ENCODE results near the gene PCDHA11.
"Not testable (repeated sequence)": the region's sequence is repeated elsewhere in the genome, so short reads cannot be mapped to it uniquely, and the experiment has no call there.

PCDHA11 gene

DNA sequence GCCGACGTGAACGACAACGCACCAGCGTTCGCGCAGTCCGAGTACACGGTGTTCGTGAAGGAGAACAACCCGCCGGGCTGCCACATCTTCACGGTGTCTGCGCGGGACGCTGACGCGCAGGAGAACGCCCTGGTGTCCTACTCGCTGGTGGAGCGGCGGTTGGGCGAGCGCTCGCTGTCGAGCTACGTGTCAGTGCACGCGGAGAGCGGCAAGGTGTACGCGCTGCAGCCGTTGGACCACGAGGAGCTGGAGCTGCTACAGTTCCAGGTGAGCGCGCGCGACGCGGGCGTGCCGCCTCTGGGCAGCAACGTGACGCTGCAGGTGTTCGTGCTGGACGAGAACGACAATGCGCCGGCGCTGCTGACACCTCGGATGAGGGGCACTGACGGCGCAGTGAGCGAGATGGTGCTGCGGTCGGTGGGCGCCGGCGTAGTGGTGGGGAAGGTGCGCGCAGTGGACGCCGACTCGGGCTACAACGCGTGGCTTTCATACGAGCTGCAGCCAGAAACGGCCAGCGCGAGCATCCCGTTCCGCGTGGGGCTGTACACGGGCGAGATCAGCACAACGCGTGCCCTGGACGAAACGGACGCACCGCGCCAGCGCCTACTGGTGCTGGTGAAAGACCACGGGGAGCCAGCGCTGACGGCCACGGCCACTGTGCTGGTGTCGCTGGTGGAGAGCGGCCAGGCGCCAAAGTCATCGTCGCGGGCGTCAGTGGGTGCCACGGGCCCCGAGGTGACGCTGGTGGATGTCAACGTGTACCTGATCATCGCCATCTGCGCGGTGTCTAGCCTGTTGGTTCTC is 18.7 kb upstream of the PCDHA11 start:
- DNase-seq = not testable (repeated sequence)

DNA sequence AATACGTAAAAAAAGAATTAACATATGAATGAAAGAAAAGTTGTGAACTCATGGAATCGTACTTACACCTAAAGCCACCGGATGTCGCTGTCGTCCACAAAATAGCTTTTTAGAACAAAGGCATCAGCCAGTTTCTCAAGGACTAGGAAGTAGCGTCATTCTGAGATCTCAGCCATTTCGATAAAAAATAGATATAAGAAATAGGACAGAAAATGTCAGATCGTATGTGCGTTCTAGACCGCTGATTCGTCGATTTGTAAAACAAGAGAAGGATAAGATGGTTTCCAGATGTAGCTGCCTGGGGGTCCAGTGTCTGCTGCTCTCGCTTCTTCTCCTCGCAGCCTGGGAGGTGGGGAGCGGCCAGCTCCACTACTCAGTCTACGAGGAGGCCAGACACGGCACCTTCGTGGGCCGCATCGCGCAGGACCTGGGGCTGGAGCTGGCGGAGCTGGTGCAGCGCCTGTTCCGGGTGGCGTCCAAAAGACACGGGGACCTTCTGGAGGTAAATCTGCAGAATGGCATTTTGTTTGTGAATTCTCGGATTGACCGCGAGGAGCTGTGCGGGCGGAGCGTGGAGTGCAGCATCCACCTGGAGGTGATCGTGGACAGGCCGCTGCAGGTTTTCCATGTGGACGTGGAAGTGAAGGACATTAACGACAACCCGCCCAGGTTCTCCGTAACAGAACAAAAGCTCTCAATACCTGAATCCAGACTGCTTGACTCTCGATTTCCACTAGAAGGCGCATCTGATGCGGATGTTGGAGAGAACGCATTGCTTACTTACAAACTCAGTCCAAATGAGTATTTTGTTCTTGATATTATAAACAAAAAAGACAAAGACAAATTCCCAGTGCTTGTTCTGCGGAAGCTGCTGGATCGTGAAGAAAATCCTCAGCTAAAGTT is 12.7 kb upstream of the PCDHA11 start, which contains the start of gene PCDHA10:
TSS of gene PCDHA10 (plus strand) at position 126 of the 903 bp plus-strand sequence. CDS start at position 278, 152 bp downstream.
- DNase-seq = peak; percentile 21 to 53

DNA sequence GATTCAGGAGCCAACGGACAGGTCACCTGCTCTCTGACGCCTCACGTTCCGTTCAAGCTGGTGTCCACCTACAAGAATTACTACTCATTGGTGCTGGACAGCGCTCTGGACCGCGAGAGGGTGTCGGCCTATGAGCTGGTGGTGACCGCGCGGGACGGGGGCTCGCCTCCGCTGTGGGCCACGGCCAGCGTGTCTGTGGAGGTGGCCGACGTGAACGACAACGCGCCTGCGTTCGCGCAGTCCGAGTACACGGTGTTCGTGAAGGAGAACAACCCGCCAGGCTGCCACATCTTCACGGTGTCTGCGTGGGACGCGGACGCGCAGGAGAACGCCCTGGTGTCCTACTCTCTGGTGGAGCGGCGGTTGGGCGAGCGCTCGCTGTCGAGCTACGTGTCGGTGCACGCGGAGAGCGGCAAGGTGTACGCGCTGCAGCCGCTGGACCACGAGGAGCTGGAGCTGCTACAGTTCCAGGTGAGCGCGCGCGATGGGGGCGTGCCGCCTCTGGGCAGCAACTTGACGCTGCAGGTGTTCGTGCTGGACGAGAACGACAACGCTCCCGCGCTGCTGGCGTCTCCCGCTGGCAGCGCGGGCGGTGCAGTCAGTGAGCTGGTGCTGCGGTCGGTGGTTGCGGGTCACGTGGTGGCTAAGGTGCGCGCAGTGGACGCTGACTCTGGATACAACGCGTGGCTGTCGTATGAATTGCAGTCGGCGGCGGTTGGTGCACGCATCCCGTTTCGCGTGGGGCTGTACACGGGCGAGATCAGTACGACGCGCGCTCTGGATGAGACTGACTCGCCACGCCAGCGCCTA is 11.4 kb upstream of the PCDHA11 start:
- no peak for DNase-seq

DNA sequence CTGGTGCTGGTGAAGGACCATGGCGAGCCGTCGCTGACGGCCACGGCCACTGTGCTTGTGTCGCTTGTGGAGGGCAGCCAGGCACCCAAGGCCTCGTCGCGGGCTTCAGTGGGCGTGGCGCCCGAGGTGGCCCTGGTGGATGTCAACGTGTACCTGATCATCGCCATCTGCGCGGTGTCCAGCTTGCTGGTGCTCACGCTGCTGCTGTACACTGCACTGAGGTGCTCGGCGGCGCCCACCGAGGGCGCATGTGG is 10.8 kb upstream of the PCDHA11 start:
- DNase-seq = no peak

DNA sequence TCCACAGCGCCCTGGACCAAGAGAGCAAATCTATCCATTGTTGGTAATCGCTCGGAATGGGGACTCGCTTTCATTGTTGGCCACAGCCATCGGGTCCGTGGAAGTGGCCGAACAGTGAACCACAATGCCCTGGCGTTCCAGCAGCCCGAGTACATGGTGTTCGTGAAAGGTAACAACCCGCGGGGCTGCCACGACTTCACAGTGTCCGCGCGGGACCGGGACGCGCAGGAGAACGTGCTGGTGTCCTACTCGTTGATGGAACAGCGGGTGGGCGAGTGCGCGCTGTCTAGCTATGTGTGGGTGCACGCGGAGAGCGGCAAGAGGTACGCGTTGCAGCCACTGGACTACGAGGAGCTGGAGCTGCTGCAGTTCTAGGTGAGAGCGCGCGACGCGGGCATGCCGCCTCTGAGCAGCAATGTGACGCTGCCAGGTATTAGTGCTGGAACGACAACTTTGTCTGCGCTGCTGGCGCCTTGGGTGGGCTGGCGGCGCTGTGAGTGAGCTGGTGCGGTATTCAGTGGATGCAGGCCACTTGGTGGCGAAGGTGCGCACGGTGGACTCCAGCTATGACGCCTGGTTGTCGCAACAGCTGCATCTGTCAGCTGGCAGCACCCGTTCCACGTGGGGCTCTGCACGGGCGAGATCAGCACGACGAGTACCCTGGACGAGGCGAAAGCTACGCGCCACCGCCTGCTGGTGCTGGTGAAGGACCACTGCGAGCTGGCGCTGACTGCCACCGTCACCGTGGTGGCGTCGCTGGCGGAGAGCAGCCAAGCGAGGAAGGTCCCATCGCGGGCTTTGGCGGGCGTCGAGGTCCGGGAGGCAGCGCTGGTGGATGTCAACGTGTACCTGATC is 6.1 kb upstream of the PCDHA11 start:
- DNase-seq = no peak

DNA sequence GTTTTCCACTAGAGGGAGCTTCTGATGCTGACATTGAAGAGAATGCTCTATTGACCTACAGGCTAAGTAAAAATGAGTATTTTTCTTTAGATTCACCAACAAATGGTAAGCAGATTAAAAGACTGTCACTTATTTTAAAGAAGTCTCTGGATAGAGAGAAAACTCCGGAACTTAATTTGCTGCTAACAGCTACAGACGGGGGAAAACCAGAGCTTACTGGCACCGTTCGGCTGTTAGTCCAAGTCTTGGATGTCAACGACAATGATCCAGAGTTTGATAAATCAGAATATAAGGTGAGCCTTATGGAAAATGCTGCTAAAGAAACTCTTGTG is 764 bp downstream of the PCDHA11 start:
- no peak for DNase-seq

DNA sequence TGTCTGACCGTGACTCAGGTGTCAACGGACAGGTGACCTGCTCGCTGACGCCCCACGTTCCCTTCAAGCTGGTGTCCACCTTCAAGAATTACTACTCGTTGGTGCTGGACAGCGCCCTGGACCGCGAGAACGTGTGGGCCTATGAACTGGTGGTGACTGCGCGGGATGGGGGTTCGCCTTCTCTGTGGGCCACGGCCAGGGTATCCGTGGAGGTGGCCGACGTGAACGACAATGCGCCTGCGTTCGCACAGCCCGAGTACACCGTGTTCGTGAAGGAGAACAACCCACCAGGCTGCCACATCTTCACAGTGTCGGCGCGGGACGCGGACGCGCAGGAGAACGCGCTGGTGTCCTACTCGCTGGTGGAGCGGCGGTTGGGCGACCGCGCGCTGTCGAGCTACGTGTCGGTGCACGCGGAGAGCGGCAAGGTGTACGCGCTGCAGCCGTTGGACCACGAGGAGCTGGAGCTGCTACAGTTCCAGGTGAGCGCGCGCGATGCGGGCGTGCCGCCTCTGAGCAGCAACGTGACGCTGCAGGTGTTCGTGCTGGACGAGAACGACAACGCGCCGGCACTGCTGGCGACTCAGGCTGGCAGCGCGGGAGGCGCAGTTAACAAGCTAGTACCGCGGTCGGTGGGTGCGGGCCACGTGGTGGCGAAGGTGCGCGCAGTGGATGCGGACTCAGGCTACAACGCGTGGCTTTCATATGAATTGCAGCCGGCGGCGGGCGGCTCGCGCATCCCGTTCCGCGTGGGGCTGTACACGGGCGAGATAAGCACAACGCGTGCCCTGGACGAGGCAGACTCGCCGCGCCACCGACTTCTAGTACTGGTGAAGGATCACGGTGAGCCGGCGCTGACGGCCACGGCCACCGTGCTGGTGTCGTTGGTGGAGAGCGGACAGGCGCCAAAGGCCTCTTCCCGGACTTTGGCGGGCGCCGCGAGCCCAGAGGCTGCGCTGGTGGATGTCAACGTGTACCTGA is 1.8 kb downstream of the PCDHA11 start:
- DNase-seq = no peak

DNA sequence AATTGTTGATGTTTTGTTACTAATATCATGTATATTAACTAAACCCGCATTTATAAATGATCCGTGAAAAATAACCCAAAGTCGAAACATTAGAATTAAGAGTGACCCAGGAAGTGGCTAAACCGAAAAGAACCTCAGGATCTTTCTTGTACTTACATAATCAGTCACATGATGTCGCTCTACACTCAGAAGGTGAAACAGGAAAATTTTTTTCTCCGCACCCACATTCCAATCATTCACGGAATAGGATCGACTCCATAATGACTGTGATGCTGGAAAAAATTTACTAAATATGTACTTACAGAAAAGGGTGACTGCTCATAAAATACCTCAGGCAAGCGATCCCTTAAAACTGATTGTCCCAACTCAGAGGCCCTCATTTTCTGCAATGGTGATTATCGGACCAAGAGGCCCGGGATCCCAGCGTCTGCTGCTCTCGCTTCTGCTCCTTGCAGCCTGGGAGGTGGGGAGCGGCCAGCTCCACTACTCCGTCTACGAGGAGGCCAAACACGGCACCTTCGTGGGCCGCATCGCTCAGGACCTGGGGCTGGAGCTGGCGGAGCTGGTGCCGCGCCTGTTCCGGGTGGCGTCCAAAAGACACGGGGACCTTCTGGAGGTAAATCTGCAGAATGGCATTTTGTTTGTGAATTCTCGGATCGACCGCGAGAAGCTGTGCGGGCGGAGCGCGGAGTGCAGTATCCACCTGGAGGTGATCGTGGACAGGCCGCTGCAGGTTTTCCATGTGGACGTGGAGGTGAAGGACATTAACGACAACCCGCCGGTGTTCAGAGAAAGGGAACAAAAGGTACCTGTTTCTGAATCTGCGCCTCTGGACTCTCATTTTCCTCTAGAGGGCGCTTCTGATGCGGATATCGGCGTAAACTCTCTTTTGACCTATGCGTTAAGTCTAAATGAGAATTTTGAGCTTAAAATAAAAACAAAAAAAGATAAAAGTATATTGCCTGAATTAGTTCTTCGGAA is 6.6 kb downstream of the PCDHA11 start, which contains the start of gene PCDHA12:
TSS of gene PCDHA12 (plus strand) at position 224 of the 981 bp plus-strand sequence. CDS start at position 389, 165 bp downstream.
- no peak for DNase-seq

DNA sequence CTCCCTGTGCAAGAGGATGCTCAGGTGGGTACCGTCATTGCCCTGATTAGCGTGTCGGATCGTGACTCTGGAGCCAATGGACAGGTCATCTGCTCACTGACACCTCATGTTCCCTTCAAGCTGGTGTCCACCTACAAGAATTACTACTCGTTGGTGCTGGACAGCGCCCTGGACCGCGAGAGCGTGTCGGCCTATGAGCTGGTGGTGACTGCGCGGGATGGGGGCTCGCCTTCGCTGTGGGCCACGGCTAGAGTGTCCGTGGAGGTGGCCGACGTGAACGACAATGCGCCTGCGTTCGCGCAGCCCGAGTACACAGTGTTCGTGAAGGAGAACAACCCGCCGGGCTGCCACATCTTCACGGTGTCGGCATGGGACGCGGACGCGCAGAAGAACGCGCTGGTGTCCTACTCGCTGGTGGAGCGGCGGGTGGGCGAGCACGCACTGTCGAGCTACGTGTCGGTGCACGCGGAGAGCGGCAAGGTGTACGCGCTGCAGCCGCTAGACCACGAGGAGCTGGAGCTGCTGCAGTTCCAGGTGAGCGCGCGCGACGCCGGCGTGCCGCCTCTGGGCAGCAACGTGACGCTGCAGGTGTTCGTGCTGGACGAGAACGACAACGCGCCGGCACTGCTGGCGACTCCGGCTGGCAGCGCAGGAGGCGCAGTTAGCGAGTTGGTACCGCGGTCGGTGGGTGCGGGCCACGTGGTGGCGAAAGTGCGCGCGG is 7.9 kb downstream of the PCDHA11 start:
- DNase-seq = not testable (repeated sequence)

DNA sequence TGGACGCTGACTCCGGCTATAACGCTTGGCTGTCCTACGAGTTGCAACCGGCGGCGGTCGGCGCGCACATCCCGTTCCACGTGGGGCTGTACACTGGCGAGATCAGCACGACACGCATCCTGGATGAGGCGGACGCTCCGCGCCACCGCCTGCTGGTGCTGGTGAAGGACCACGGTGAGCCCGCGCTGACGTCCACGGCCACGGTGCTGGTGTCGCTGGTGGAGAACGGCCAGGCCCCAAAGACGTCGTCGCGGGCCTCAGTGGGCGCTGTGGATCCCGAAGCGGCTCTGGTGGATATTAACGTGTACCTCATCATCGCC is 8.5 kb downstream of the PCDHA11 start:
- no peak for DNase-seq

DNA sequence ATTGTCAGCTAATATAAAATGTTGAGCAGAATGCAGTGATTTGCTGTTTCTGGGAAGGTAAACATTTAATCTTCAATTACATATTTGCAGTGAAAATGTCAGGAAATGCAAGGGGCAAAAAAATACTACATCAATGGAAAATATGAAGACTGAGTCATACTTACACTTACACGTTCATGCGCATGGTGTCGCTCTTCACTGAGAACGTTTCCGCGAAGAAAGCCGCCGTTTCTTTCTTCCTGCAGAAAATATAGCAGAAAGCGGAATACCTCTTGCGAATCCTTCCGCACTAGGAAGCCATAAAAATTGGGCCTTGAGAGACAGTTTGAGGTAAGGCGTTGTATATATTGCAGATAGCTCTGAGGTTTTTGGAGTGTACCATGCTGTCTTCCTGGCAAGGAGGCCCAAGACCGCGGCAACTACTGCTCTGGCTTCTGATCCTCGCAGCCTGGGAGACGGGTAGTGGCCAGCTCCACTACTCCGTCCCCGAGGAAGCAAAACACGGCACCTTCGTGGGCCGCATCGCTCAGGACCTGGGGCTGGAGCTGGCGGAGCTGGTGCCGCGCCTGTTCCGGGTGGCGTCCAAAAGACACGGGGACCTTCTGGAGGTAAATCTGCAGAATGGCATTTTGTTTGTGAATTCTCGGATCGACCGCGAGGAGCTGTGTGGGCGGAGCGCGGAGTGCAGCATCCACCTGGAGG is 13.3 kb downstream of the PCDHA11 start, which contains the start of gene PCDHA13:
TSS of gene PCDHA13 (plus strand) at position 236 of the 702 bp plus-strand sequence. CDS start at position 381, 145 bp downstream.
- no peak for DNase-seq

DNA sequence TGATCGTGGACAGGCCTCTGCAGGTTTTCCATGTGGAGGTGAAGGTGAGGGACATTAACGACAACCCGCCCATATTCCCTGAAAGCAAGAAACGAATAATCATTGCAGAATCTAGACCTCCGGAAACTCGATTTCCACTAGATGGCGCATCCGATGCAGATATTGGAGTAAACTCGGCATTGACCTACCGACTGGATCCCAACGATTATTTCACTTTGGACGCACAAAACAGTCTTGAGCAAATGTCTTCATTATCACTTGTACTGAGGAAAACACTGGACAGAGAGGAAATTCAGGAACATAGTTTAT is 13.8 kb downstream of the PCDHA11 start:
- no peak for DNase-seq

DNA sequence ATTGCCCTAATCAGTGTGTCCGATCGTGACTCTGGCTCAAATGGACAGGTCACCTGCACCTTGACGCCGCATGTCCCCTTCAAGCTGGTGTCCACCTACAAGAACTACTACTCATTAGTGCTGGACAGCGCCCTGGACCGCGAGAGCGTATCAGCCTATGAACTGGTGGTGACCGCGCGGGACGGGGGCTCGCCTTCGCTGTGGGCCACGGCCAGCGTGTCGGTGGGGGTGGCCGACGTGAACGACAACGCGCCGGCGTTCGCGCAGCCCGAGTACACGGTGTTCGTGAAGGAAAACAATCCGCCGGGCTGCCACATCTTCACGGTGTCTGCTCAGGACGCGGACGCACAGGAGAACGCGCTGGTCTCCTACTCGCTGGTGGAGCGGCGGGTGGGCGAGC is 14.6 kb downstream of the PCDHA11 start:
- no peak for DNase-seq

DNA sequence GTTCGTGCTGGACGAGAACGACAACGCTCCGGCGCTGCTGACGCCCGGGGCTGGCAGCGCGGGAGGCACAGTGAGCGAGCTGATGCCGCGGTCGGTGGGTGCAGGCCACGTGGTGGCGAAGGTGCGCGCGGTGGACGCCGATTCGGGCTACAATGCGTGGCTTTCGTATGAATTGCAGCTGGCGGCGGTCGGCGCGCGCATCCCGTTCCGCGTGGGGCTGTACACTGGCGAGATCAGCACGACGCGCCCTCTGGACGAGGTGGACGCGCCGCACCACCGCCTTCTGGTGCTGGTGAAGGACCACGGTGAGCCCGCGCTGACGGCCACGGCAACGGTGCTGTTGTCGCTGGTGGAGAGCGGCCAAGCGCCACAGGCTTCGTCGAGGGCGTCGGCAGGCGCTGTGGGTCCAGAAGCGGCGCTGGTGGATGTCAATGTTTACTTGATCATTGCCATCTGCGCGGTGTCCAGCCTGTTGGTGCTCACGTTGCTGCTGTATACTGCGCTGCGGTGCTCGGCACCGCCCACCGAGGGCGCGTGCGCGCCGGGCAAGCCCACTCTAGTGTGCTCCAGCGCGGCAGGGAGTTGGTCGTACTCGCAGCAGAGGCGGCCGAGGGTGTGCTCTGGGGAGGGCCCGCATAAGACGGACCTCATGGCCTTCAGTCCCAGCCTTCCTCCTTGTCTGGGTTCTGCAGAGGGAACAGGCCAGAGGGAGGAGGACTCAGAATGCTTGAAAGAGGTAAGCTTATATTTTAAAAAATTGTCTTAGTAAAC is 15.4 kb downstream of the PCDHA11 start:
- DNase-seq = no peak

DNA sequence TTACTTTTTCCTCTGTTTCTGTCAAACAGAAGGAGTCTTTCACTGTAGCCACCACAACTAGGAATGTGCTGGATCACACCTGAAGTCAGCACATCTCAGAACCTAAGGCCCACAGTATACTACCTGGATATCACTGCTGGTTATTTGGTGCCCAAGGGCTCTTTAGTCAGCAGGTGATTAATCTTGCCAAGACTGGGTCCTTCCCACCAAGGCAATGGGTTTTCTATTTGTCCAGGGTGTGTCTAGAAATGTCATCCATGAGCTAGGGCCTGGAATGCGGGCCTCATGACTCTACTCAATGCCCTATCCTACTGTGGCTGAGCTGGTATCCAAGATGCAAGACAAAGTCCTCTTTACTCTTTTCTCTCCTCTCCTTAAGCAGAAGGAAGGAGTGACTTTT is 47.6 kb downstream of the PCDHA11 start:
- DNase-seq = no peak
